ENCODE data around the gene ANO4. TPM values are rescaled to one million over a fixed set of nuclear protein-coding genes. Genes with fewer than 3 reads are reported as not detected.

ANO4 gene
- total and polyA plus RNA-seq, 4 donors: 0.10 to 1.9 (median 0.86) TPM

GRCh38 chr12:100895192-100895591, 100.6 kb downstream of the ANO4 start:
- Histone ChIP-seq H3K27me3 (ENCODE audit: control insufficient read depth in 3 of 3, insufficient read depth in 3 of 3, low read length in 2 of 3) (no peaks in the 10 kb centered on the region), H3K4me3 (no peak overlapping the region), H3K4me1 (ENCODE audit: control insufficient read depth in 5 of 5, insufficient read depth in 5 of 5, low read length in 5 of 5) (no peaks in the 10 kb centered on the region), H3K36me3 (ENCODE audit: control insufficient read depth in 4 of 4, insufficient read depth in 4 of 4, low read length in 4 of 4) (no peaks in the 10 kb centered on the region), H3K27ac (ENCODE audit: low read depth in 1 of 2, low read length in 1 of 2) (no peak overlapping the region), H3K9ac (ENCODE audit: insufficient read depth in 1 of 2, low read length in 2 of 2) (no peak overlapping the region), H3K9me3 (ENCODE audit: control insufficient read depth in 4 of 4, insufficient read depth in 3 of 4, low read length in 3 of 4) (no peaks in the 10 kb centered on the region)
- DNase-seq: no peak
- TF ChIP-seq CTCF (IDR thresholded peaks at IDR 0.05; ENCODE audit: control extremely low read depth, extremely low read depth): no peak
- ATAC-seq (ENCODE audit: insufficient read depth, low FRiP score): no peak
- 81 to 92% methylated on average over 2 of the region's 2 CpGs for WGBS, 2 donors

GRCh38 chr12:100896192-100896591, 101.6 kb downstream of the ANO4 start:
- no peaks in the 10 kb centered on the region for H3K27me3 ChIP-seq (ENCODE audit: control insufficient read depth in 3 of 3, insufficient read depth in 3 of 3, low read length in 2 of 3)
- no peaks in the 10 kb centered on the region for H3K36me3 ChIP-seq (ENCODE audit: control insufficient read depth in 4 of 4, insufficient read depth in 4 of 4, low read length in 4 of 4)
- no peak overlapping the region for H3K4me3 ChIP-seq
- no peak for ATAC-seq (ENCODE audit: insufficient read depth, low FRiP score)
- no peak overlapping the region for H3K27ac ChIP-seq (ENCODE audit: low read depth in 1 of 2, low read length in 1 of 2)
- no peak for TF ChIP-seq CTCF (IDR thresholded peaks at IDR 0.05; ENCODE audit: control extremely low read depth, extremely low read depth)
- 78 to 85% methylated on average over 5 of the region's 5 CpGs for WGBS, 2 donors
- DNase-seq: no peak
- no peaks in the 10 kb centered on the region for H3K4me1 ChIP-seq (ENCODE audit: control insufficient read depth in 5 of 5, insufficient read depth in 5 of 5, low read length in 5 of 5)
- no peaks in the 10 kb centered on the region for H3K9me3 ChIP-seq (ENCODE audit: control insufficient read depth in 4 of 4, insufficient read depth in 3 of 4, low read length in 3 of 4)
- H3K9ac ChIP-seq (ENCODE audit: insufficient read depth in 1 of 2, low read length in 2 of 2): no peak overlapping the region

- ATAC-seq (ENCODE audit: insufficient read depth, low FRiP score): no peak
- 80 to 92% methylated on average over 5 of the region's 5 CpGs for WGBS, 2 donors
- Histone ChIP-seq H3K9me3 (ENCODE audit: control insufficient read depth in 4 of 4, insufficient read depth in 3 of 4, low read length in 3 of 4) (no peaks in the 10 kb centered on the region), H3K27ac (ENCODE audit: low read depth in 1 of 2, low read length in 1 of 2) (no peak overlapping the region), H3K9ac (ENCODE audit: insufficient read depth in 1 of 2, low read length in 2 of 2) (no peak overlapping the region), H3K36me3 (ENCODE audit: control insufficient read depth in 4 of 4, insufficient read depth in 4 of 4, low read length in 4 of 4) (no peaks in the 10 kb centered on the region), H3K4me3 (no peak overlapping the region), H3K4me1 (ENCODE audit: control insufficient read depth in 5 of 5, insufficient read depth in 5 of 5, low read length in 5 of 5) (no peaks in the 10 kb centered on the region), H3K27me3 (ENCODE audit: control insufficient read depth in 3 of 3, insufficient read depth in 3 of 3, low read length in 2 of 3) (no peaks in the 10 kb centered on the region)
- no peak for DNase-seq
- TF ChIP-seq CTCF (IDR thresholded peaks at IDR 0.05; ENCODE audit: control extremely low read depth, extremely low read depth): no peak
Measured at GRCh38 chr12:100897240-100897639, 102.7 kb downstream of the ANO4 start.

- DNase-seq (no peak), ATAC-seq (ENCODE audit: insufficient read depth, low FRiP score) (no peak)
- no peak for TF ChIP-seq CTCF (IDR thresholded peaks at IDR 0.05; ENCODE audit: control extremely low read depth, extremely low read depth)
- no peak overlapping the region for H3K4me3 ChIP-seq
- 87 to 94% methylated on average over 3 of the region's 3 CpGs for WGBS, 2 donors
- no peaks in the 10 kb centered on the region for H3K36me3 ChIP-seq (ENCODE audit: control insufficient read depth in 4 of 4, insufficient read depth in 4 of 4, low read length in 4 of 4)
- no peaks in the 10 kb centered on the region for H3K27me3 ChIP-seq (ENCODE audit: control insufficient read depth in 3 of 3, insufficient read depth in 3 of 3, low read length in 2 of 3)
- H3K27ac ChIP-seq (ENCODE audit: low read depth in 1 of 2, low read length in 1 of 2): no peak overlapping the region
- no peaks in the 10 kb centered on the region for H3K9me3 ChIP-seq (ENCODE audit: control insufficient read depth in 4 of 4, insufficient read depth in 3 of 4, low read length in 3 of 4)
- no peak overlapping the region for H3K9ac ChIP-seq (ENCODE audit: insufficient read depth in 1 of 2, low read length in 2 of 2)
- H3K4me1 ChIP-seq (ENCODE audit: control insufficient read depth in 5 of 5, insufficient read depth in 5 of 5, low read length in 5 of 5): no peaks in the 10 kb centered on the region
Measured at GRCh38 chr12:100899301-100899700, 104.7 kb downstream of the ANO4 start.

Measured in lung (tissue), 12 donors.